HG02610 (cell line): ENCODE measurements around the gene PTBP2.

Experiments
- ATAC-seq: cut with Tn5 transposase; IDR thresholded peaks from one replicate; pipeline ENCODE4 v1.9.1; 2021; ENCODE audit warnings: mild to moderate bottlenecking, moderate library complexity; ENCODE audit not compliant: unreplicated experiment

The PTBP2 gene

DNA sequence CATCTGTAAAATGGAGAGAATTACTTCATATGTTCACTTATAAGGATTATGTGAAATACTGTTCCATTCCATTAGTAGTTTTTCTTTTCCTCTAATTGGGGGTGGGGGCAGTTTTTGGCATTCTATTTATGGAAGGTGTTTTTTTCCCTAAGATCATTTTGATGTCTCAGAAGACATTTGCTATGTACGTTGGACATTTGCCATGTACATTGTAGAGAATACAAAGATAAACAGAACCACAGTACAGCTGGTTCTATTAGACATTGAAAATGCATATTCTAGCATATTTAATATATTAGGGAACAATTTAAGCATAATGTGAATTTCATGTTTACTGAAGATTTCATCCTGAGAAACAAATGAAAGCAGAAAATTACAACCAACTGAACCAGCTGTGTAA is 98.5 kb downstream of the PTBP2 start:
- no peak for ATAC-seq

- no peak for ATAC-seq
Observed at GRCh38 chr1:96820671-96821070, 99.1 kb downstream of the PTBP2 start.

- no peak for ATAC-seq
Observed at GRCh38 chr1:96825231-96825630, 103.6 kb downstream of the PTBP2 start.

DNA sequence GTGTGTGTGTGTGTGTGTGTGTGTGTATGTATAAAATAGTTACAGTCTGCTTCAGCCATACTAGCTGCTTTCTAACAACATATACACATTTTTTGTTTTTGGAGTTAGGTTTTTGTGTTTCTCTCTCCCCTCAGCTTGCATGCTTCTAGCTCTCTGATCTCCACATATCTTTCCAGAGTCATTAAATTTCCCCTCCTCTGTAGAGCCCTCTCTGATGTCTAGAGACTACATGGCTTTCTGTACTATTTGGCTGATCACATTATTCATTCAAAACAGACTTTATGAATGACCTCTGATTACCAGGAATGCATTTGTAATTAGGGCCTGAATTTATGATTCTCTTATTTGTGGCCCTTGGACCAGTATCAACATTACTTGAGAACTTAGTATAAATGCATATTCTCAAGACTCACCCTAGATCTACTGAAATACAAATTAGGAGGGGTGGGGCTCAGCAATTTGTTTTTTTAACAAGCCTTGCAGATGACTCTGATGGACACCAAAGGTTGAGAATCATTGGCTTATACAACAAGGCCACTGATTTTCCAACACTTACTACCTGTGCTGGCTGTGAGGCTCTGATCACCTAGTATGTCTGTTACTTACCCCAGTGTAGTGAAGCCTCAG is 104.5 kb downstream of the PTBP2 start:
- ATAC-seq, result no peak

GRCh38 chr1:96833376-96833775 is 111.8 kb downstream of the PTBP2 start:
- ATAC-seq, result no peak

DNA sequence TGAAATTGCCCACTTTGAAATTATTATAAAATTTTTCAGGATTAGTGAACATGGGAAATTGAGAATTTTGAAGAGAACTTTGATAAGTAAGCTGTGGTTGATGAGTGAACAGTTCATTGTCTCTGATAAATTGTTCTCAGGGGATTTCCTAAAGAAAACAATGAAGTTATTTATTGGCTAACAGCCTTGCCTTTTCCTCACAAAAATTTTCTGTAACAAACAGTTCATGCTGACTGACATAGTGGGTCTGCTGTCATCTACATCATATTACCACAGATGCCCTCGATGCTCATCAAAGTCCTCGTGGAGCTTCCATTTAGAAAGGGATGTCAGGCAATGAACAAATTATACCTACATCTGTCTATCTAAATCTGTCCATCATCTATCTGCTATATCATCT is 113.4 kb downstream of the PTBP2 start:
- ATAC-seq, result no peak

DNA sequence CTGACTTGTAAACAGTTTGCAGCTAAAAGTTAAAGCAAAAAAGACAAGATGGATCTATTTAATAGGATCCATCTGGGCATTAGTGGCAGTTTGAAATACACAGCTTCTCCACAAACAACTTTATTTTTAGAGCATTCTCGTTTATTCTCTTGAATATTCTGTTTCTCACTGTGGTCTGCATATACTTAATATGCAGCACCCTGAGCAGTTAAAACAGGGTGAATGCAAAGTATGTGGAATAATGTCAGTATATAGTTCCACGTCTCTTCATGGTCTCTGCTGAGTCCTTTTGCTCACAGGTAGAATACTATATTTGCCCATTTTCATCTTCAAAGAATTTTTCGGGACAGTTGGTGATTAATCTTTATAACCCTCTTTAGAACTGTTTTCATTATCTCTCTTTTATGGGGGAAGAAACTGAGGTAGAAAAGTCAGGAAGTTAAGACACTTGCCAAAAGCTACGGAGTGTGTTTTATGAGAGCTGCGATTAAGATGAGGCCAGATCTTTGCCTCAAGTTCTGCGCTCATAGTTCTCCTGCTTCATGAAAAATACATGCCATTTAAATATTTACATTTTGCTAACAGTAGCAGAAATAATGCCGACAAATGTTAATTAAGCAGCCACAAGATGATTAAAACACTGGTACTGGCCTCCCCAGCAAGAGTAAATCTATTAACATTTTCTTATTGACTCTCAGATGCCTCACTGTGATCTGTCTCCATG is 115.6 kb downstream of the PTBP2 start:
- ATAC-seq, result no peak

- no peak for ATAC-seq
Observed at GRCh38 chr1:96837781-96838216, 116.2 kb downstream of the PTBP2 start.

GRCh38 chr1:96840396-96840795 is 118.8 kb downstream of the PTBP2 start:
- no peak for ATAC-seq

DNA sequence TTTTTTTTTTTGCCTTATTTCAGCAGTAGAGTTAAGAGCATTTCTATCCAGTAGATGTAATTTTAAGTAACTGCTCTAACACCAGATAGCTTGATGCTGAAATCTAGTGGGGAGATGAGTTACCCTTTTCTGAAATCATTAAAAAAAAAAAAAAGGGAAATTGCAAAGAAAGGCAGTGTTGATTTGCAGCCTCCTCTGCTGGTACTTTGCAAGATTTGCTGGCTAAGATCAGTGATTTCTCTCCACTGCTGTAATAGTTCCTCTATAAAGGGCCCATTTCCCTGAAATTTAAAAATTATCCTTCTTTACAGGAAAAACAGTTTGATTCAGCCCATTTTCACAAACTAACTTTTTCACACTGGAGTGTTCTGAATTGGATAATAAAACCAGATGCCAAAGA is 120.6 kb downstream of the PTBP2 start:
- ATAC-seq, result no peak

- ATAC-seq, result no peak
Observed at GRCh38 chr1:96843196-96843595, 121.6 kb downstream of the PTBP2 start.

GRCh38 chr1:96843601-96844000 is 122.0 kb downstream of the PTBP2 start:
- ATAC-seq, result no peak

DNA sequence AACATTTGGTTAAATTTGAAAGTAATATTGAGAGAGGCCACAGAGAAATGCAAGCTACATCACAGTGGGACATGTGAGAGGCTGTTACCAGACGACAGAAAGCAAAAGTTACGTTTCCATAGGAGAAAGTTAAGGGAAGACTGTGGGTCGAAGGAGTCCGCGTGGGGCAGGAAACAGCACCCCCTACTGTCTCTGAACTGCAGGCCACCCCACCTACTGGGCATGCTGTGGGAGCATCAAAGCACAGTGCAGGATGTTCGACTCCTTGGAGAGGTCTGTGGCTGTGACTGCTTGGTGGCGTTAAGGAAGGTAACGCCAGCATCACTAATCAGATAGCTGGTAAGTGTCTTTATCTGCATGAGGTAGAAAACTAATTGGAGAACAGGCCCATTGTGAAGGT is 123.9 kb downstream of the PTBP2 start:
- peak; percentile 76 for ATAC-seq

DNA sequence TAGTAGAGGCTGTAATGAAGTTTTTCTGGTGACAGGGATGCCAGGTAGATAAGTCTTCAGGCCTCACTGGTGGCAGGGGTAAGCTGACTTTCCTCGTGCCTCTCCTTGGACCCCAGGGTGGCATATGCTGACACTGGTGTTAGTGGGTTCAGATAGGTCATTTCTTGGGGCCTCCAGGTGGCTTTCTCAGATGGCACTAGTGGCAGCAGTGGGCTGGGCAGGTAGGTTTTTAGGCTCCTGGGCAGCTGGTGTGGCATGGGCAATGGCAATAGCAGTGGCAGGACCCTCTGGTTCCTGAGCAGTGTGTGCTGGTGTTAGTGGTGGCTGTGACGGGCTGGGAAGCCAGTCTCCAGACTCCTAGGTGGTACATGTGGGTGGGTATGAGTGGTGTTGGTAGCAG is 140.3 kb downstream of the PTBP2 start:
- ATAC-seq, result no peak

DNA sequence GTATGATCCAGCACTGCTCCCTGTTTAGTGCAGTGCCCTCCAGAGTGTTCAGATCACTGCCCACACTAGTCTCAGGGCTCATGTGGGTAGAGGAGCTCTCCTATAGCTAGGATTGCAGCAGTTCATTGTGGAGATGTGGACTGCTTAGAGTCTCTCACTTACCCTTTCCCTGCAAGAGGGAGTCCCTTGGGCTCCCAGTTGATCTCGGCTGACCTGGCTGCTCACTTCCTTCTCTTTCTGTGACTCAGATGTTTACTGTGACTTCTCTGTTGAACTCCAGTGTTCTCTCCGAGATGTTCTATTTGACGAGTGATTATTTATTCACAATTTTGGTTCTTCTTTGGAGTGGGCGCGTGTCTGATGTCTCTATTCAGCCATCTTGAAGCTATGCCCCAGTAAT is 141.9 kb downstream of the PTBP2 start:
- ATAC-seq, result no peak
